ENCODE data around the gene AP2S1.

DNA sequence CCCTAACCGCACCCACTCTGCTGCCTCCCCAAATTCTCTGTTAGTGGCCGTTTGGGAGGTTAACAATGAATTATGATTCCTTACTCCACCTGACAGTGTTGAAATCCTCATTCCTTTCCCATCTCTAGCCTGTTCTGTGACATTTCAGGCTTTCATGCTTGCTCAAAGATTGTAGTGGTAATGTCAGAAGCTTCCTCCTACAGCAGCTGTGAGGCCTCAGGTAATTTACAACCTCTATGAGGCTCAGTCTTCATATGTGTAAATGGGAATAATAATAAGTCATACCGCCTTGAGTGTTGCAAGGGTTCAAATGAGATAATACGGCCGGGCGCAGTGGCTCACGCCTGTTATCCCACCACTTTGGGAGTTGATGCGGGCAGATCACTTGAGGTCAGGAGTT, 61.3 kb downstream of the AP2S1 start:
- TF ChIP-seq EP300 (IDR thresholded peaks at IDR 0.05; ENCODE audit: borderline replicate concordance) (no peak), RAD21 (IDR thresholded peaks at IDR 0.05; ENCODE audit: low read depth) (no peak), NFIC (IDR thresholded peaks at IDR 0.05) (no peak), CEBPB (IDR thresholded peaks at IDR 0.05) (no peak), YY1 (IDR thresholded peaks at IDR 0.05; ENCODE audit: low read depth) (no peak)
